IPS-20b (cell line): ENCODE data around the gene ARHGAP44.

Experiments
- H3K27ac ChIP-seq: one replicate; pipeline ENCODE4 v1.5.1; 2013; ENCODE audit warnings: low read length
- H3K27me3 ChIP-seq: 2 replicates; pipeline ENCODE4 v1.6.1; 2013; ENCODE audit warnings: mild to moderate bottlenecking, low read length, inconsistent platforms; ENCODE audit not compliant: insufficient read depth
- H3K36me3 ChIP-seq: 2 replicates; pipeline ENCODE4 v1.6.1; 2013; ENCODE audit warnings: low read depth, mild to moderate bottlenecking, inconsistent platforms, low read length, moderate library complexity; ENCODE audit not compliant: insufficient read depth
- H3K4me1 ChIP-seq: 2 replicates; pipeline ENCODE4 v1.6.1; 2013; ENCODE audit warnings: mild to moderate bottlenecking, control low read depth, inconsistent platforms, low read length, moderate library complexity; ENCODE audit not compliant: insufficient read depth
- H3K4me3 ChIP-seq: 2 replicates; pipeline ENCODE4 v1.5.1; 2013; ENCODE audit warnings: mild to moderate bottlenecking, low read length, inconsistent platforms
- H3K9ac ChIP-seq: 2 replicates; pipeline ENCODE4 v1.6.1; 2013; ENCODE audit warnings: low read depth, mild to moderate bottlenecking, inconsistent platforms, low read length, moderate library complexity
- H3K9me3 ChIP-seq: 2 replicates; pipeline ENCODE4 v1.6.1; 2013; ENCODE audit warnings: mild to moderate bottlenecking, low read depth, low read length, inconsistent platforms; ENCODE audit not compliant: insufficient read depth

ARHGAP44 gene

DNA sequence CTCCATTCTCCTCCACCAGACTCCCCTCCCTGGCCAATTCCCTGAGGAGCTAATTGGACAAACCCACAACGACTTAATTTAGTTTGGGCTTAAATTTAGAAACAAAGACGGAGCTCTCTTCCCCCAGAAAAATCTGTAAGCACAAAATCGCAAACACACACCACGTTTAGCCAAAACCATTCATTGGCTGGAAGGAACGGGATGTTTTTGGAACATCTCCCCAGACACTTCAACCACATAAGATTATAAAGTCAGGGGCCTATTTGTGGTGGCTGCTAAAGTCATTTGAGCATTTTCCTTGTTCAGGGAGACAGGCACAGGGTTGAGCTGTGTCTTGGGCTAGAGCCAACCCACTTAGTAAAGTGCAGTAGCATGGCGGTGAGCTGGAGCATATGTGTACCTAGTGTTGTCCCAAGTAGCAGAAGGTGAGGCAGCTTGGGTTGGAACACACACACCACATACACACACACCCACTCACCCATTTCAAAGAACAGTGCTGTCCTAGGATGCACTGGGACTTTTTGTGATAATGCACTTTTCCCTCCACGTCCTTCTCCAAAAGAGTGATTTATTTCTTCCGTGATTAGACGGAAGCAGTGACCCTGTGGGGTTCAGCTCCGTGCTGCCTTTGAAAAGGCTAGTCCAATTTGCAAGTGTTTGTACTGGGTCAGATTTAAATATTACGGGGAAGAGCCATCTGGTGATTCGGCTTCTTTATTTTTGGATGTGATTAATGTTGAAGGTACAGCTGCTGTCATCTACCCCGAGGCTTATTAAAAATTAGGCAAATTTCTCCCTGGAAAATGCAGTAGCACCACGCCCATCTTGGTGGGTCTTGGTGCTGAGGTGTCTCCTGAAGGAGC, 196.4 kb downstream of the ARHGAP44 start:
- Histone ChIP-seq H3K9me3 (no peaks in the 10 kb centered on the region), H3K9ac (no peak overlapping the region), H3K27me3 (no peaks in the 10 kb centered on the region), H3K27ac (no peak overlapping the region), H3K4me1 (peaks cover 9% of the 10 kb centered on the region; the same call in 1 of the 2 replicates), H3K36me3 (peaks cover 12% of the 10 kb centered on the region), H3K4me3 (no peak overlapping the region)

DNA sequence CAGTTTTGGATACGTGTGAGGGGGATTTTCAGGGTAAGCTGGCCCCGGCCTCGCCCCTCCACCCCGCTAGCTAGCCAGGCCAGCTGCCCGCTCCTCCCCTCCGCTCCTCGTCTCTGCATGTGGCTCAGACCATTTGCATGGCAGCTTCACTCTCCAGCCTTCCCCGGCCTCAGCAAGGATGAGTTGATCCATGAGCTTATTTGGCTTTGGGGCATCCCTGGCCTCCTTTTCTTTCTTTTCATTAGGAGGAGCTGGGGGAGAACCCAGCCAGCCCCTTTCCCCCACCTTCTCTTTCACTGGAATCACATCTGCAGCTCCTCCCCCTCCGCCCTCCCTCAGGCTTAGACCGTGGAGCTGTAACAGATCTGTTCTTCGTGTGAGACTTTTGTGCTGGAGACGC, 197.8 kb downstream of the ARHGAP44 start:
- H3K9ac ChIP-seq, result no peak overlapping the region

DNA sequence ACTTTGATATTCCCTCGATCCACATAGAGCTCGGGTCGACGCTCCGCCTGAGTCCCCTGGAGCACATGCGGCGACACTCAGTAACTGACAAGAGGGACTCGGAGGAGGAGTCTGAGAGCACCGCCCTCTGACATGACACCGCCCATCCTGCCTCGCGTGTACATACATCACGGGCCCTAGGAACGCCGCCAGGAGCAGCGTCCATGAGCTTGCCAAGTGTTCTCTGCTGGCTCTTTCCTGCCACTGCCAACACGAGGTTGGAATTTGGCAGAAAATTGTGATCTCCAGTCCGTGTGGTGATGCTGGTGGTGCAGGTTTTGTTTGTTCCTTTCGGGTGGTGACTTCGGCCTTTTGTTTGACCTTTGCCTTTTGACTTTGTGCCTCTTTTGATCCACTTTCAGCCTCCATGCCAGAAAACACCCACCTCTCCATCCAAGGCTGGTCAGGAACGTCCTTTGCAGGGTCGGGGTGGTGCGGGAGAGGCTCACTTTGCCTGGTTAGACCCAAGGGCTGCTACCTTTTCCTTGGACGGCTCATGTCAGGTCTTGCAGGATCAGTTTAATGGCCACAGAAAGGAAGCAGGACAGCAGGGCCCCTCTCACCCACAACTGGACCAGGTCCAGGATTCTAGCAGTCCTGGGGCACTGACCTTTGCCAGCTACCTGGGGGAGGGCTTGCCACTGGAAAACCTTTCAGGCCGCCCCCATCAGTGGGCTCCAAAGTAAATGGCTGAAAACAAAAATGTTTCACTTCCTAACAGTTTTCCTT, 200.9 kb downstream of the ARHGAP44 start:
- Histone ChIP-seq H3K27me3 (no peaks in the 10 kb centered on the region), H3K9ac (no peak overlapping the region), H3K4me3 (no peak overlapping the region), H3K9me3 (no peaks in the 10 kb centered on the region), H3K36me3 (peaks cover 58% of the 10 kb centered on the region), H3K27ac (no peak overlapping the region), H3K4me1 (peaks cover 9% of the 10 kb centered on the region; the same call in 1 of the 2 replicates)

More for the DNA sequence above, 197.8 kb downstream of the ARHGAP44 start:
- no peak overlapping the region for H3K4me3 ChIP-seq
- no peaks in the 10 kb centered on the region for H3K9me3 ChIP-seq
- no peak overlapping the region for H3K27ac ChIP-seq
- H3K36me3 ChIP-seq, result peaks cover 27% of the 10 kb centered on the region
- H3K27me3 ChIP-seq, result no peaks in the 10 kb centered on the region
- peaks cover 9% of the 10 kb centered on the region; the same call in 1 of the 2 replicates for H3K4me1 ChIP-seq

DNA sequence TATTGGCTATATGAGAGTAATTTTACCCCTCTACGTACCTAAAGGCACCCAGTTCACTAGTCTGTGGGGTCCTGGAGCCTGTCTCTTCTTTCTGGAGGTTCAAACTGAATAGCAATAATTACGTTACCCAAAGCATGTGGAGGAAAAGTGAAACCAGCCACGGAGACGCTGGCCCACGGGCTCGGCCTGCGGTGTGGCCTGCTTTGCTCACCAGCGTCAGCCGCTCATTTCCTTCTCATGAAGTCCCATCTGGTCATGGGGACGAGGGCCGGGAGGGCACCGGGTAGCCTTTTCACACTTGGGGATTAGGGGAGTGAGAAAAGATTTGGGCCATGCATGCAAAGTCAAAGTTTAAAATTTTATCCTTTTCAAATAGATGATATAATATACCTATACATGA, 201.6 kb downstream of the ARHGAP44 start:
- peaks cover 65% of the 10 kb centered on the region for H3K36me3 ChIP-seq
- no peaks in the 10 kb centered on the region for H3K27me3 ChIP-seq
- H3K4me1 ChIP-seq, result peaks cover 9% of the 10 kb centered on the region; the same call in 1 of the 2 replicates
- no peak overlapping the region for H3K4me3 ChIP-seq
- no peak overlapping the region for H3K27ac ChIP-seq
- H3K9ac ChIP-seq, result no peak overlapping the region
- H3K9me3 ChIP-seq, result no peaks in the 10 kb centered on the region

DNA sequence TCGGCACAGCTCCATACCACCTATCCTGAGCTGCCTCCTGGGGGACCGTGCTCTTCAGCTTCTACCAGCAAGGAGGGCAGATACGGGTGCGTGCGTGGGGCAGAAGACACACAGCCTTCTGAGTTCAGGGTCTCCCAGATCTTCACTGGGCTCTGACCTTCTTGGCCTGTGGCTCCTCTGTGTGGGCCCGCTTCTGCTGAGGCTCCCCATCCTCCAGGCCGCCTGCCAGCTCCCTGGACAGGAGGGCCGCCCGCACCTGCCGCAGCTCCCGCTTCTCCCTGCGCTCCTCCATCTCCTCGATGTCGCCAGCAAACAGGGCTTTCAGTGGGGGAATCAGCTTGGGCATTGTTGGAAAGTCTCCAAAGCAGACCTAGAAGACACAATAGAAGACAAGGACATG, 203.4 kb downstream of the ARHGAP44 start:
- Histone ChIP-seq H3K27ac (no peak overlapping the region), H3K9me3 (no peaks in the 10 kb centered on the region), H3K4me1 (no peaks in the 10 kb centered on the region; the same call in 1 of the 2 replicates), H3K9ac (no peak overlapping the region), H3K27me3 (no peaks in the 10 kb centered on the region), H3K36me3 (peaks cover 83% of the 10 kb centered on the region), H3K4me3 (no peak overlapping the region)

DNA sequence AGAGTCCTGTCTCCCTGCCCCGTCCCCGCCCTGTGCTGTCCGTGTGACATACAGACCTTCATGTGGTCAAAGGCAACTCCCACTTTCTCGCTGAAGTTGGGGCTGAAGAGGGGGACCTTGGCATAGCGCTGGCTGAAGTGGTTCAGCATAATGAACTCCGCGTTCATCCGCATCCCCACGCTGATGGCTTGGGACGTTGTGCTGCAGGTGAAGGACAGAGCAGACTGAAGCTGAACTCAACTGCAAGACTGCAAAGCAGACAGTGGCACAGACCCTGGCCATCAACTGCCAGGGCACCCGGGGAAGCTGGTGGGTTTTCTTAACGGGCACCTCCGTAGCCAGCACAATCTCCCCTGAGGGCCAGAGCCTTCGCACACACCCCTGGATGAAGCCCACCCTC, 204.3 kb downstream of the ARHGAP44 start:
- Histone ChIP-seq H3K27ac (no peak overlapping the region), H3K9me3 (no peaks in the 10 kb centered on the region), H3K4me1 (no peaks in the 10 kb centered on the region), H3K4me3 (no peak overlapping the region), H3K36me3 (peaks cover 92% of the 10 kb centered on the region), H3K27me3 (no peaks in the 10 kb centered on the region), H3K9ac (no peak overlapping the region)

DNA sequence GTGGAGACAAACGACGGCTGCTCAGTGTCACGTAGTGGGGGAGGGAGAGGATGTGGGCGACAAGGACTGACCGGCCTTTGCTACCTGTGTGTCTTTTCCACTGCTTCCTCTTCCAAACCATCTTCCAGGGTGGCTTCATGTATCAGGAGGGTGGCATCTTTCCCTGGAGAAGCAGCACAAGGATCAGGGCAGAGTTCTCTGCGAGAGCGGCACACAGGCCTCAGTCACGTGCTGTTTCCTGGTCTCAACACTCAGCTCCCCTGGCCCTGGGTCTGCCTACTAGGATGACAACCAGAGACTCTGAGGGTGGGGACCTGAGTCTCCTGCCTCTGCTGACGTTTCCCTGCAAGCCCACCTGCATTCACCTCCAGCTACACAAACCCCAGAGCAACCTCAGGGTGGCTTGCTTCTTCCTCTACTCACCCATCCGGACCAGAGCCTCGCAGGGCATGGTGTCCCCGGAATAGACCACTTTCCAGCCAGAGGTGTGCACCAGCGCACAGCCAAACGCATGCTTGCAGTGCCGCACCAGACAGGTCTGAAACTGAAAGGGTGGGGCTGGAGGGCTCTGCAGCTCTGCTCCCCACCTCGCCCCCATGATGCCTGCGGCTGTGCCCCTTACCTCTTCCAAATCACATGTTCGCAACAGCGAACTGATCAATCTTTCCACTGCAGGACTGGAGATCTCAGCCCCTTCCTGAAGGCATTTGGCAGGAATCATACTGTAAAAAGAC, 205.2 kb downstream of the ARHGAP44 start:
- Histone ChIP-seq H3K9ac (no peak overlapping the region), H3K4me1 (no peaks in the 10 kb centered on the region), H3K27ac (no peak overlapping the region), H3K4me3 (no peak overlapping the region), H3K27me3 (no peaks in the 10 kb centered on the region), H3K36me3 (peaks cover 100% of the 10 kb centered on the region), H3K9me3 (no peaks in the 10 kb centered on the region)

DNA sequence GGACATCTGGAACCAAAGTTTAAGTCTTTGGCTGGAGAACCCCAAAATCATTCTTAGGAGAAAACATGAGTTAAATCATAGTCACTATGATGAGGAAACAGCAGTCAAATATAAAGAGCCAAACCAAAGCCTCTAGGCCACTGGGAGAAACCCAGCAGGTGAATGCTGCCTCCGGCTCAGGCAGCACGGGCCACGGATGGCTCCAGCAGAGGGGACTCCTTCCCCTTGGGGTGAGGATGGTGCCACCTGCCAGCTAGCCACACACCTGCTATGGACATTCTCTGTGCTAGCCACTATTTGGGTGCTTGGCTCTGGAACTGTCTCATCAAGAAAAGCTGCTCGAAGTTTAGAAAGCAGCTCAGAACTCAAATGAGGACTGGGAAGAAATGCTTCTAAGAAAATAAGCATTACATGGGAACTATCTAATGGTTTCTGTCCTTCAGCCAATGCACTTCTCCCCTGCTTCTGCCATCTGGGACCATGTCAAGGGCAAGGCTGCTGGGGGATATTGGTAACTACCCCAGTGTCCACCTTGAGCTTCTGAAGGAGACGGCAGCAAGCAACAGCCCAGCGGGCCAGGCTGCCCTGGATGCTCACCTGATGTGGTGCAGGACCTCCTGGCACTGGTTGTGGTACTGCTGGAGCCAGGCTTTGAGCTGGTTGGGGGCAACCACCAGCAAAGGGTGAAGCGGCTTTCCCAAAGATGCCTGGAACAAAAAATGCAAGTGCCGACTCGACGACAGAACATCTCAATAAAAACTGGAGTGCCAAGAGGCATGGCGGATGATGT, 206.0 kb downstream of the ARHGAP44 start:
- Histone ChIP-seq H3K27me3 (no peaks in the 10 kb centered on the region), H3K9me3 (no peaks in the 10 kb centered on the region), H3K4me3 (no peak overlapping the region), H3K9ac (no peak overlapping the region), H3K36me3 (peaks cover 98% of the 10 kb centered on the region), H3K4me1 (no peaks in the 10 kb centered on the region), H3K27ac (no peak overlapping the region)

DNA sequence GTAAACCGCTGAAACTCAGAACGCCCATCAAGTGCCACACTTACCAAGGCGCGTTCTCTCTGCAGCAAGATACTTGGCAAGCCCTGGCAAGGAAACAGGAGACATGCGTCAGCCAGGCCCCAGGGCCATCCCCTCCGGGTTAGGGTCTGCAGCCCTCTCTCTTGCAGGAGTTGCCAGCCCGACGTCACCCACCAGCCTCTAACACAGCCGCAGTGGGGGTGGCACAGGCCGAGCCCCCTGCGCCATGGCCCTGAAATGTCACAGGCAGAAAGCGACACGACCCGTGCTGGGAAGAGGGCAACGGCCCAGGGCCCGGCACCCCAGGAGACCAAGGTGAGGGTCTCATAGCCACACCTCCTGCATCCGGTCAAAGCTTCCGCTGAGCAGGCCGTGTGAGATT, 206.6 kb downstream of the ARHGAP44 start:
- no peak overlapping the region for H3K9ac ChIP-seq
- no peak overlapping the region for H3K27ac ChIP-seq
- no peaks in the 10 kb centered on the region for H3K27me3 ChIP-seq
- no peak overlapping the region for H3K4me3 ChIP-seq
- H3K9me3 ChIP-seq, result no peaks in the 10 kb centered on the region
- peaks cover 98% of the 10 kb centered on the region for H3K36me3 ChIP-seq
- H3K4me1 ChIP-seq, result no peaks in the 10 kb centered on the region

DNA sequence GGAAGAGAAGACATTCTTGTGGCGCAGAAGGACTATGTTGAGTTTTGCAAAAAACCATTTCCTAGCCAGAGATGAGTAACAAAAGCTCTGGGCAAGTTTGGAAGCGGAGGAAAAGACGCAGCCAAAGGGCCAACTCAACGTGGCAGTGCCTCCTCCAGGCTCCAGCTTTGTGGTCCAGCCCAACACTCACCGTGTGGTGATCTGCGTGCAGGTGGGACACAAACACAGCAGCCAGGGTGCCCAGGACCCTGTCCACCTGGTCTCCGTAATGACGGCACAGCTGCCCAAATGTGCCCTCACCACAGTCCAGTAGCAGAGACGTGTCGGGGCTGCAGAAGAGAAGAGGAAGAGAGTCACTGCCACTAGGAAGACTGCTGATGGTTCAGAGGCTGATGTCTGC, 207.1 kb downstream of the ARHGAP44 start:
- Histone ChIP-seq H3K9me3 (no peaks in the 10 kb centered on the region), H3K9ac (no peak overlapping the region), H3K36me3 (peaks cover 97% of the 10 kb centered on the region), H3K27me3 (no peaks in the 10 kb centered on the region), H3K27ac (no peak overlapping the region), H3K4me3 (no peak overlapping the region), H3K4me1 (no peaks in the 10 kb centered on the region)

DNA sequence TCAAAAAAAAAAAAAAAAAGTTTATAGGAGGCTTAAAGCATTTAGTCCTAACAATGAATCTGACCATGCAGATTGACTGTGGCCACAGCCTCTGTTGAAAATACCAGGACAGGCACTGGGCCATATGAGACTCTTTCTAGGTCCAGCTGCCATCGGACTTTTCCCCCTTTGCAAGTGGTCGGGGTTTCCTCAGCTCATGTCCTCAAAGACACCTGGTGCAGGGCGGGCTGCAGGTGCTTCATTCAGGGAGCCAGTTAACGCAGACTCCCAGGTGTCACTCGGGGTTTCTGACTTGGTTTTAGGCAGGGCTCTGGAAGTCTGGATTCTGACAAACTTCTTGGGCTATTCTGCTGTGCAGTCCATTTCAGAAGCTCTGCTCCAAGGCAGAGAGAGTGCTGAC, 207.6 kb downstream of the ARHGAP44 start:
- Histone ChIP-seq H3K36me3 (peaks cover 97% of the 10 kb centered on the region), H3K27ac (no peak overlapping the region), H3K27me3 (no peaks in the 10 kb centered on the region), H3K4me1 (no peaks in the 10 kb centered on the region), H3K4me3 (no peak overlapping the region), H3K9ac (no peak overlapping the region), H3K9me3 (no peaks in the 10 kb centered on the region)
